Measurements from ENCODE around the gene ARRB1.

DNA sequence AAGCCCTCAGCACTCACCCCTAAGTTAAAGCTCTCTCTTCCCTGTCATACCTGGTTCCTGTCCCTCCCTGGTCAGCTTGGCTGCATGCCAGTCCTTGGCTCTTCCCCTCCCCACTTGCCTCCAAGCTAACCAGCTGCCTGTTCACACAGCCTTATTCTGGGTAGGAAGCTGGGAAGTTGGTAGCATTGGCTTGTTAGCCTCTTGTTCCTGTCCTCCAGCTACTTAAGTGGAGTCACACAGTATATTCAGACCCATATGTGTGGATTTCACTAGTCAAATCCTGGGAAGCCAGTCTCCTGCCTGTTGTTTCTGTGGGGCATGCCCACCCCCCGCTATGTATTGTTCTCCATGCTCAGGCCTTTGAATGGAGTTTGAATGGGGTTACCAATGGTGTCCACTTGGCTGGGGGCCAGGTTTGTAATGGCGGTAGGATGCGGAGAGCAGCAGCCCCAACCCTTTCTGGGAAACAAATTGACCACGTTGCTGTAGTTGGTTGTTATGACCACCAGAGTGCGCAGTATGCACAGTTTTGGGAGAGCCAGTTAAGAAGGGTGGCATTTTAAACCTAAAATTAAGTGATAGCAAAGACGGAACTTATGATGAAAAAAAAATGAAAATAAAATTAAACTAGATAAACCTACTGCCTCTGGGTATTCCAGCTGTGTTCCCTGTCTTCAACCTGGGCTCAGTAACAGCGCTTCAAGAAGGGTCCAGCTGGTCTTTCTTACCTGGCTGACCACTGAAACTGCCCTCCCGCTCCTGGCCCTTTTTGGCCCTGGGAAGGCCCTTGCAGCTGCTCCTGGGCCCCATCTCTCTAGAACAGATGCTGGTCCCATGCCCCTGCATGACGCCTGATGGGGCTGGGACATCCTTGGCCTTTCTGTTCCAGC is 37.2 kb upstream of the ARRB1 start:
- TF ChIP-seq EZH2phosphoT487 (IDR thresholded peaks at IDR 0.05; ENCODE audit: borderline replicate concordance) (no peak), EZH2 (IDR thresholded peaks at IDR 0.05) (no peak), SIN3A (IDR thresholded peaks at IDR 0.05; ENCODE audit: low read depth) (no peak), RAD21 (IDR thresholded peaks at IDR 0.05; ENCODE audit: low read depth) (peak; percentile 93), POLR2A (IDR thresholded peaks at IDR 0.05; ENCODE audit: borderline replicate concordance, extremely low read depth, insufficient read depth, insufficient read length) (no peak), SP1 (IDR thresholded peaks at IDR 0.05; ENCODE audit: low read depth) (no peak)
- TF ChIP-seq, protein P1, sequence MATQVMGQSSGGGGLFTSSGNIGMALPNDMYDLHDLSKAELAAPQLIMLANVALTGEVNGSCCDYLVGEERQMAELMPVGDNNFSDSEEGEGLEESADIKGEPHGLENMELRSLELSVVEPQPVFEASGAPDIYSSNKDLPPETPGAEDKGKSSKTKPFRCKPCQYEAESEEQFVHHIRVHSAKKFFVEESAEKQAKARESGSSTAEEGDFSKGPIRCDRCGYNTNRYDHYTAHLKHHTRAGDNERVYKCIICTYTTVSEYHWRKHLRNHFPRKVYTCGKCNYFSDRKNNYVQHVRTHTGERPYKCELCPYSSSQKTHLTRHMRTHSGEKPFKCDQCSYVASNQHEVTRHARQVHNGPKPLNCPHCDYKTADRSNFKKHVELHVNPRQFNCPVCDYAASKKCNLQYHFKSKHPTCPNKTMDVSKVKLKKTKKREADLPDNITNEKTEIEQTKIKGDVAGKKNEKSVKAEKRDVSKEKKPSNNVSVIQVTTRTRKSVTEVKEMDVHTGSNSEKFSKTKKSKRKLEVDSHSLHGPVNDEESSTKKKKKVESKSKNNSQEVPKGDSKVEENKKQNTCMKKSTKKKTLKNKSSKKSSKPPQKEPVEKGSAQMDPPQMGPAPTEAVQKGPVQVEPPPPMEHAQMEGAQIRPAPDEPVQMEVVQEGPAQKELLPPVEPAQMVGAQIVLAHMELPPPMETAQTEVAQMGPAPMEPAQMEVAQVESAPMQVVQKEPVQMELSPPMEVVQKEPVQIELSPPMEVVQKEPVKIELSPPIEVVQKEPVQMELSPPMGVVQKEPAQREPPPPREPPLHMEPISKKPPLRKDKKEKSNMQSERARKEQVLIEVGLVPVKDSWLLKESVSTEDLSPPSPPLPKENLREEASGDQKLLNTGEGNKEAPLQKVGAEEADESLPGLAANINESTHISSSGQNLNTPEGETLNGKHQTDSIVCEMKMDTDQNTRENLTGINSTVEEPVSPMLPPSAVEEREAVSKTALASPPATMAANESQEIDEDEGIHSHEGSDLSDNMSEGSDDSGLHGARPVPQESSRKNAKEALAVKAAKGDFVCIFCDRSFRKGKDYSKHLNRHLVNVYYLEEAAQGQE (IDR thresholded peaks at IDR 0.05; ENCODE audit: low read depth) = no peak
- TF ChIP-seq, protein P2, sequence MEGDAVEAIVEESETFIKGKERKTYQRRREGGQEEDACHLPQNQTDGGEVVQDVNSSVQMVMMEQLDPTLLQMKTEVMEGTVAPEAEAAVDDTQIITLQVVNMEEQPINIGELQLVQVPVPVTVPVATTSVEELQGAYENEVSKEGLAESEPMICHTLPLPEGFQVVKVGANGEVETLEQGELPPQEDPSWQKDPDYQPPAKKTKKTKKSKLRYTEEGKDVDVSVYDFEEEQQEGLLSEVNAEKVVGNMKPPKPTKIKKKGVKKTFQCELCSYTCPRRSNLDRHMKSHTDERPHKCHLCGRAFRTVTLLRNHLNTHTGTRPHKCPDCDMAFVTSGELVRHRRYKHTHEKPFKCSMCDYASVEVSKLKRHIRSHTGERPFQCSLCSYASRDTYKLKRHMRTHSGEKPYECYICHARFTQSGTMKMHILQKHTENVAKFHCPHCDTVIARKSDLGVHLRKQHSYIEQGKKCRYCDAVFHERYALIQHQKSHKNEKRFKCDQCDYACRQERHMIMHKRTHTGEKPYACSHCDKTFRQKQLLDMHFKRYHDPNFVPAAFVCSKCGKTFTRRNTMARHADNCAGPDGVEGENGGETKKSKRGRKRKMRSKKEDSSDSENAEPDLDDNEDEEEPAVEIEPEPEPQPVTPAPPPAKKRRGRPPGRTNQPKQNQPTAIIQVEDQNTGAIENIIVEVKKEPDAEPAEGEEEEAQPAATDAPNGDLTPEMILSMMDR (IDR thresholded peaks at IDR 0.05 in 2 of 3, conservative IDR thresholded peaks at IDR 0.05 in 1 of 3; ENCODE audit: borderline replicate concordance in 1 of 3, insufficient read depth in 1 of 3, low read depth in 2 of 3, low read length in 2 of 3) = peak; percentile 77 to 89 (median 88)
